HG02588 (cell line): Measurements from ENCODE around the gene CADPS2.
"Not testable (repeated sequence)": the region's sequence is repeated elsewhere in the genome, so short reads cannot be mapped to it uniquely, and the experiment has no call there.

Source experiments
- ATAC-seq: cut with Tn5 transposase; IDR thresholded peaks from one replicate; pipeline ENCODE4 v1.9.1; 2021; ENCODE audit warnings: mild to moderate bottlenecking, moderate library complexity; ENCODE audit not compliant: unreplicated experiment

Gene CADPS2

DNA sequence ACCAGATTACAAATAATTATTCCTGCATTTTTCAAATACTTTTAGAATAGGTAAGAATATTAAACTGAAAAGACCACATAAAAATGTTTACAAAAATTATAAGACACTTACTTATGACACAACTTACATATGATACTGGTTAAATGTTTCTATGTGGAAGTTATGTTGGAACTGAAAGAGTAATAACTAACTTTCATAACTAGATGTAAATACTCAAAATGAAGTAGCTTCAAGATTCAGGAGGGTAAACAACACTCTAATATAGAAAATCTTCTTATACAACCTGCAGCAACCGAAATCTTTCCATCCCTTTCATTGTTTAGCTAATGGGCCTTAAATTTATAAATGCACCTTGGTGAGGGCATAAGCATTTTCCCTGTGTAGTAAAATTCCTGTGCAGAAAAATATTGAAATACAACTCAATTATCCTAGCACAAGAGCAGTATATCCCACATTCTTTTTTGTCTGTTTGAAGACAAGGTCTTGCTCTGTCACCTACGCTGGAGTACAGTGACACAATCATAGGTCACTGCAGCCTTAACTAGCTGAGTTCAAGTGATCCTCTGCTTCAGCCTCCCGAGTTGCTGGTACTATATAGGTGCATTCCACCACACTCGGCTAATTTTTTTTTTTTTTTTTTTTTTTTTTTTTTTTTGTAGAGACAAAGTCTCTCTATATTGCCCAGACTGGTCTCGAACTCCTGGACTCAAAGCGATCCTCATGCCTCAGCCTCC is 168.7 kb downstream of the CADPS2 start:
- ATAC-seq: no peak

- no peak for ATAC-seq
These were observed 171.1 kb downstream of the CADPS2 start for GRCh38 chr7:122715183-122715582.

GRCh38 chr7:122710916-122711315 is 175.3 kb downstream of the CADPS2 start:
- ATAC-seq: no peak

- no peak for ATAC-seq
These were observed 176.2 kb downstream of the CADPS2 start for GRCh38 chr7:122709930-122710646.

- no peak for ATAC-seq
These were observed 179.4 kb downstream of the CADPS2 start for GRCh38 chr7:122706836-122707235.

DNA sequence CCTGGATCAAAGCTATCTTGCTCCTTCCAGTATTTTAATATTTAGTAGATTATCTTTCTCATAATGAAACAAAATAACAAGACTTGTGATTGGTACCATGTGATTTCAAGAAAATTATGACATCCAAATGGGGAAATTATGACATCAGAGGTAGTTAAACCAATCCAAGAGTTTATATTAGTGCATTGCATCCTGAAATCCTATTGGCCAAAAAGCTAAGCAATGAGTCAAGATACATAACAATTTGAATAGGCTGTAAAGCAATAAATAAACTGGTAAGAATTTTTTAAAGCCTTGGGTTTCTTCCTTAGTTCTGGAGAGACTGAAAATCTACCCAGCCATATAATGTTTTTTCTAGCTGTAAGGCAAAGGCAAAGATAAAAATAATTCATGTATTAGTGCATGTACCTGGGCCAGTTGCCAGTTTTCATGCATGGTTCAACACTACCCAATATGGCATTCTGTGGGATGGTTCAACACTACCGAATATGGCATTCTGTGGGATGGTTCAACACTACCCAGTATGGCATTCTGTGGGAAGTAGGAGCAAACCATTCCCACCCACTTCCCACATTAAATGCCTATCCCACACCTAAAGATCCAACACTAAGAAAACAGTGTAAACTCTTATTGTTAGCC is 183.3 kb downstream of the CADPS2 start, which contains the start of gene RNF148:
TSS of gene RNF148 (minus strand) at position 51 of the 639 bp plus-strand sequence. CDS start 172 bp downstream, outside the sequence.
- ATAC-seq: no peak

DNA sequence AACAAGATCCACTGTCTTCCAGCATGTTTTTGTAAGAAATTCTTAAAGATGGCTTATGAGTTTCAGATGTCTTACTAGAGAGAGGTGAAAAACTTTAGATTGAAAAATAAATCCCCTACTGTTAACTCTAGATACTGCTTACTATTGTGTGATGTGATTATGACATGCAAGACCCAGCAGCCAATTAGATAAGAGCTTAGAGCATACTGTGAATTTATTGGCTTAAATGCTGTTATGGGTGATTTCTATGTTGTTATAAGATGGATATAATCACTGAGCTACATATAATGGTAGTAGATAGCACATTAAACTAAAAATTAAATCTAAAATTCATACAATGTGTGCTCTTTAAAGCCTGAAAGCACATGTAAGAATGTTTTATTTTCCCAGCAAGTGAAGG is 187.2 kb downstream of the CADPS2 start, which contains the start of gene RNF133:
TSS of gene RNF133 (minus strand) at position 101 of the 400 bp plus-strand sequence. CDS start 199 bp downstream, outside the sequence.
- no peak for ATAC-seq

DNA sequence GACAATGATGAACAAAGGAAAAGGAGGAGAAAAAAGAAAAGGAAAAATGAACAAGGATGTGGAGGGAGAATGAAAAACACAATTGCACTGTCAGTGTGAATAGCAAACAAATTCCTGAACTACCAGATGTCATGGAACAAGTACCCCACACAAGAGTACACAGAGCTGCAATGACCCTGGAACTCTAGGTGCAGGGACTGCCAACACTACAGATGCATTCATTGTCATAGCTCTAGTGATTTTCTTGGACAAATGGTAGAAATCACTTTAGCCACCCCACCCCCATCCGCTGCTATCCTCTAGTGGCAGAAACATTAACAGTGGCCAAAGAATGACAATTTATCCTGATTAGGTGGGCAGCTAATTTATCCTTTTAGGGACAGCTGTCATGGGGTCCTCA is 190.4 kb downstream of the CADPS2 start:
- ATAC-seq: no peak

DNA sequence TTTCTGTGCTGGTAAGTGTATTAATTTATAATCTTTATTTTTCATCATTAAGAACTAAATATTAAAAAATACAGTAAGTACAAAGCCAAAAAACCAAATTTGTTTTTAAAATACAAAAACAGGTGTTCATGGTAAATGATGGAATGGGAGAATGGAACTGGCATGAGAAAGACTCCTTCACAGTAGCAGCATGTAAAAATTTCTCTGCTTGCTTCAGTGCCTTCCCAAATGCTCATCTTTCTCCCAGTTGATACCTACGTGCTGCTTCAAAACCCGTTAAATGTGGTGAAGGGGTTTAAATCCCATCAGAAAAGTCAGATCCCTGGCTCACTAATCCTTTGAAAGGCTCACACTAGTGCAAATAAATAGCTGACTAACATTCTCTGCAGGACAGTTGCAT is 191.6 kb downstream of the CADPS2 start:
- no peak for ATAC-seq

- no peak for ATAC-seq
These were observed 193.4 kb downstream of the CADPS2 start for GRCh38 chr7:122692769-122693309.

DNA sequence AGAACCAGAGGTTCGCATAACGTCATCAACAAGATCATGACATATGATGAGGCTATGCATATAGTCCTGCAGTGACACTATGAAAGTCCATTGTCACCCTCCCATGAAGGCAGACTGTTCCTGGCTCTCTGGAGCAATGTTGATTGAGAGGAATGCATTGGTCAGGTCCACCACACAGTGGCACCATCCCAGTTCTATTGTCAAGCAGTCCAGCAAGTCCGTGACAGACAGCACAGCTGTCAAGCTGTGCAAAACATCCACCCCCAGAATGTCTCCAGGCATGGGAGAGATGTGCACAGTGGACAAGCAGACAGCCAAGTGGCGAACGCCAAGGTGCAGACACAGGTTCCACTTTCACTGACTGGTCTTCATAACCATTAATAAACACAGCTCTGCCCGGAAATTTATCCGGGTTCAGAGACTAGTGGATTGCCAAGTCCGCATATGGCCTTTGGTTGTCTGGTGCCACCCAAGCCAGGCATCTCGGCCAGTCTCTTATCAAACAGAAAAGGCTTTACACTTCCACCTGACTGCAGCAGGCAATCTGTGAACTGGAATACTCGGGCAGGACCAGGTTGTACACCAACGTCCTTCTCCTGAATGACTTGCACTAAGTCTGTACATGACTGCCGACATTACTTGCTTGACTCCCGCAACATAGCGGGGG is 194.6 kb downstream of the CADPS2 start:
- ATAC-seq: no peak

GRCh38 chr7:122689346-122690109 is 196.7 kb downstream of the CADPS2 start:
- no peak for ATAC-seq

GRCh38 chr7:122688400-122688998 is 197.8 kb downstream of the CADPS2 start:
- no peak for ATAC-seq

- no peak for ATAC-seq
These were observed 199.8 kb downstream of the CADPS2 start for GRCh38 chr7:122686360-122686878.

GRCh38 chr7:122684504-122684903 is 201.8 kb downstream of the CADPS2 start:
- no peak for ATAC-seq

DNA sequence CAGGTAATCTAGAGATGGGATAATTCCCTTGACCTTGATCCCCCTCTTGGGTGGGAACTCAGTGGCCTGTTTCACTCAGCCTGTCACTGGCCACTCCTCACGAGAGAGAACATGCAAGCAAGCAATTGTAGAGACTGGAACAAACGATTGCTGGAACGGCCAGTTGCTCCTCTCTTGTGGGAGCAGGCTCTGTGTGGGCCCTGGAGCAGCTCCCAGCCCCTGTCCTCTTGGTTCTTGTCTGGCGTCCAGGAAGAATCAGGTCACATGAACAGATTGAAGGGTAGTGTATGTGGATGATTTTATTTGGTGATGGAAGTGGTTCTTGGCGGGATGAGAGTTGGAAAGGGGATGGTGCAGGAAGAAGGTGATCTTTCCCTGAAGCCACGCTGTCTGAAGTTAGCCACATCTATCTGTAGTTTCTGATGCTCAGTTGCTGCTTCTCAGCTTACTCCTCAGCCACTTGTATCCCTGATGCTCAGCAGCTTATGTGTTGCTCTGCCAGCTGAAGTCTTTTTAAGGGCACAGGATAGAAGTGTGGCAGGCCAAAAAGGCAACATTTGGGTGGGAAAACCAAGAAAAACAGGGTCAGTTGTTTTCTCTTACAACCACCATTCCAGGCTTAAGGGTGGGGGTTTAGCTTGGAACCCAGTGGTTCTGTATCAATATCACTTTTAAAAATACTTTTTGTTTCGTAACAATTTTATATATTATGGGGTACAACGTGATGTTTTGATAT is 203.3 kb downstream of the CADPS2 start:
- ATAC-seq: no peak

- ATAC-seq: not testable (repeated sequence)
These were observed 205.1 kb downstream of the CADPS2 start for GRCh38 chr7:122681186-122681585.

GRCh38 chr7:122679813-122680212 is 206.4 kb downstream of the CADPS2 start:
- no peak for ATAC-seq

DNA sequence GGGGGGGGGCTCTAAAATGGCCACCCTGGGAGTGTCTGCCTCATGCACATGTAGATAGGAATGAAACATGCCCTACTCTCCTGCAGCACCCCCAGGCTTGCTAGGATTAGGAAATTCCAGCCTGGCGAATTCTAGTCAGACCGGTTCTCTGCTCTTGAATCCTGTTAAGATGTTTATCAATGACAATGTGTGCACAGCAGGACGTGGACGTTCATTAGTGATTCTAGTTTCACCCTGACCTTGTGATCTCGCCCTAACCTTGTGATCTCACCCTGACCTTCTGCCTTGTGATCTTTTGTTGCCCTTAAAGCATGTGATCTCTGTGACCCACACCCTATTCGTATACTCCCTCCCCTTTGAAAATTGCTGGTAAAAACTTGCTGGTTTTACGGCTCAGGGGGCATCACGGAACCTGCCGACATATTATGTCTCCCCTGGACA is 207.0 kb downstream of the CADPS2 start:
- not testable (repeated sequence) for ATAC-seq
